ENCODE data around the gene TACO1. TPM values are rescaled to one million over a fixed set of nuclear protein-coding genes. Genes with fewer than 3 reads are reported as not detected.

Gene TACO1
- total RNA-seq, 6 experiments from 2014 or later, result 26.5 to 32.6 (median 30.9) TPM

DNA sequence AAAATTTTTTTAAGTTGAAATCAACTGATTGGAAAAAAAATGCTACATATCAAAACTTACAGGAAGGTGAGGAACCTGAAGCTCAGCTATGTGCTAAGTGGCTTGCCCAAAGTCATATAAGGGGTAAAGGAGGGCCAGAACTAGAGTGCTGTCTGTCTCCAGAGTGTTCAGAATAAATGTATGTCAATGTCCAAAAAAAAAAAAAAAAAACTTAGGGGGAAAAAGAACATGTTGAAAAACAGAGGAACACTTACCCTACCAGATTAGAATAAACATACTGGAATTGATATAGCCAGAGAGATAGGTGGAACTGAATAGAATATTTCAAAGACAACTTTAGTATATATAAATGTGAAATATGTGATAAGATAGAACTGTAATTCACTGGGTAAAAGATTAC lies 38.9 kb upstream of the TACO1 start:
- TF ChIP-seq, protein P1, sequence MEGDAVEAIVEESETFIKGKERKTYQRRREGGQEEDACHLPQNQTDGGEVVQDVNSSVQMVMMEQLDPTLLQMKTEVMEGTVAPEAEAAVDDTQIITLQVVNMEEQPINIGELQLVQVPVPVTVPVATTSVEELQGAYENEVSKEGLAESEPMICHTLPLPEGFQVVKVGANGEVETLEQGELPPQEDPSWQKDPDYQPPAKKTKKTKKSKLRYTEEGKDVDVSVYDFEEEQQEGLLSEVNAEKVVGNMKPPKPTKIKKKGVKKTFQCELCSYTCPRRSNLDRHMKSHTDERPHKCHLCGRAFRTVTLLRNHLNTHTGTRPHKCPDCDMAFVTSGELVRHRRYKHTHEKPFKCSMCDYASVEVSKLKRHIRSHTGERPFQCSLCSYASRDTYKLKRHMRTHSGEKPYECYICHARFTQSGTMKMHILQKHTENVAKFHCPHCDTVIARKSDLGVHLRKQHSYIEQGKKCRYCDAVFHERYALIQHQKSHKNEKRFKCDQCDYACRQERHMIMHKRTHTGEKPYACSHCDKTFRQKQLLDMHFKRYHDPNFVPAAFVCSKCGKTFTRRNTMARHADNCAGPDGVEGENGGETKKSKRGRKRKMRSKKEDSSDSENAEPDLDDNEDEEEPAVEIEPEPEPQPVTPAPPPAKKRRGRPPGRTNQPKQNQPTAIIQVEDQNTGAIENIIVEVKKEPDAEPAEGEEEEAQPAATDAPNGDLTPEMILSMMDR (IDR thresholded peaks at IDR 0.05), result no peak
- Mint-ChIP-seq H3K4me1 (ENCODE audit: low read depth) (peaks cover 6% of the 10 kb centered on the region), H3K4me3 (no peak overlapping the region), H3K27me3 (ENCODE audit: insufficient read depth) (no peaks in the 10 kb centered on the region; the same call in 1 of the 2 replicates), H3K36me3 (ENCODE audit: low read depth) (peaks cover 7% of the 10 kb centered on the region), H3K9me3 (no peaks in the 10 kb centered on the region), H3K27ac (no peak overlapping the region)
- DNase-seq, result no peak

DNA sequence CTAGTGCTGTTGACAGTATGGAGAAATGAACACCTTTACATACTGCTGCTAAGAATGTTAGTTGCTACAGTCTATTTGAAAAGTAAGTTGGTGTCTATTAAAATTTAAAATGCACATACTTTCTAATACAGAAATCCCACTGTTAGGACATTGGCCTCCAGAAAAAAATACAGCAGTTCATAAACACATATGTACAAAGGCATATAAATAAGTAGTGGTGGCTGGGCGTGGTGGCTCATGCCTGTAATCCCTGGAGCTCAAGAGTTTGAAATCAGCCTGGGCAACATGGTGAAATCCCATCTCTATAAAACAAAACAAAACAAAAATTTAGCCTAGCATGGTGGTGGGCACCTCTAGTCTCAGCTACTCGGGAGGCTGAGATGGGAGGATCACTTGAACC lies 37.4 kb upstream of the TACO1 start:
- H3K27ac Mint-ChIP-seq, result no peak overlapping the region
- TF ChIP-seq, protein P1 (IDR thresholded peaks at IDR 0.05), result no peak
- no peaks in the 10 kb centered on the region for H3K9me3 Mint-ChIP-seq
- no peaks in the 10 kb centered on the region; the same call in 1 of the 2 replicates for H3K27me3 Mint-ChIP-seq (ENCODE audit: insufficient read depth)
- H3K36me3 Mint-ChIP-seq (ENCODE audit: low read depth), result no peaks in the 10 kb centered on the region
- peaks cover under 1% of the 10 kb centered on the region; the same call in 1 of the 2 replicates for H3K4me1 Mint-ChIP-seq (ENCODE audit: low read depth)
- H3K4me3 Mint-ChIP-seq, result no peak overlapping the region
- no peak for DNase-seq

DNA sequence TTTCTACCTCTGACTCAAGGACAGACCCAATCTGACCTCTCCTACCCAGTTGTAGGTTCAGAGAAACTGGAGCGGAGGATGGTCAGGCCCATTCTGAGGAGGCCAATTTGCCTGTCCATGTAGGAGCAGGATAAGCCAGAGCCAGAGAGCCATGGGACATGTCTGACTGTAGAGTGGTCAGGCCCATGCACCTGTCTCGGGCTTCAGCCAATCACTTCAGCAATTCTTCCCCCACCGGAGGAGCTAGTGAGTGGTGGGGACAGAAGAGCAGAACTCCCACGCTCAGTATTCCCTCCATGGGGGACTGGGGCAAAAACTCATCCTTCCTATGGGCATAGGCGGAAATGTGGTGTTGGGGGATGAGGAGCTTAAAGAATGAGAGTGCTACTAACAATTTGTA lies 36.1 kb upstream of the TACO1 start:
- H3K4me3 Mint-ChIP-seq, result no peak overlapping the region

DNA sequence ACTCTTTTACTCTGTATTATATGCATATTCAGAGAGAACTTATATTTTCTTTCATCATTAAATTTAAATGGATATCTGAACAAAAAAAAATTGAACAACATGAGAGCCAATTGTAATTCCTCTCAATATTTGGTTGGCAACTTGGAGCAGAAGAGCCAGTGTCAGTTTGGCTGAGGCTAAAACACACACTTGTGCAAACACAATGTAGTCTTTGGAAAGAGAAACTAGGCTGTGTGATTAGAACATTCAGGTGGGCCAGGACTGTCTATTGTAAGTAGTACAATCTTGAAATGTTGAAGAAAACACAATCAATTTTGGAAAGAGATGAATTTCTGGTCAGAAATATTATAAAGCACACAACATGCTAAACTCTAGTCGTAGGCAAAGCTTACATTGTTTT lies 33.5 kb upstream of the TACO1 start:
- TF ChIP-seq, protein P1 (IDR thresholded peaks at IDR 0.05), result no peak
- no peaks in the 10 kb centered on the region for H3K36me3 Mint-ChIP-seq (ENCODE audit: low read depth)
- H3K27ac Mint-ChIP-seq, result no peak overlapping the region
- no peak overlapping the region for H3K4me3 Mint-ChIP-seq
- no peaks in the 10 kb centered on the region for H3K9me3 Mint-ChIP-seq
- DNase-seq, result no peak
- no peaks in the 10 kb centered on the region; the same call in 1 of the 2 replicates for H3K27me3 Mint-ChIP-seq (ENCODE audit: insufficient read depth)
- peaks cover 34% of the 10 kb centered on the region for H3K4me1 Mint-ChIP-seq (ENCODE audit: low read depth)

More for the DNA sequence above, 36.1 kb upstream of the TACO1 start:
- no peaks in the 10 kb centered on the region for H3K36me3 Mint-ChIP-seq (ENCODE audit: low read depth)
- no peaks in the 10 kb centered on the region; the same call in 1 of the 2 replicates for H3K27me3 Mint-ChIP-seq (ENCODE audit: insufficient read depth)
- H3K9me3 Mint-ChIP-seq, result no peaks in the 10 kb centered on the region
- no peak for DNase-seq
- no peak overlapping the region for H3K27ac Mint-ChIP-seq
- peaks cover 8% of the 10 kb centered on the region; the same call in 1 of the 2 replicates for H3K4me1 Mint-ChIP-seq (ENCODE audit: low read depth)
- TF ChIP-seq, protein P1 (IDR thresholded peaks at IDR 0.05), result no peak

DNA sequence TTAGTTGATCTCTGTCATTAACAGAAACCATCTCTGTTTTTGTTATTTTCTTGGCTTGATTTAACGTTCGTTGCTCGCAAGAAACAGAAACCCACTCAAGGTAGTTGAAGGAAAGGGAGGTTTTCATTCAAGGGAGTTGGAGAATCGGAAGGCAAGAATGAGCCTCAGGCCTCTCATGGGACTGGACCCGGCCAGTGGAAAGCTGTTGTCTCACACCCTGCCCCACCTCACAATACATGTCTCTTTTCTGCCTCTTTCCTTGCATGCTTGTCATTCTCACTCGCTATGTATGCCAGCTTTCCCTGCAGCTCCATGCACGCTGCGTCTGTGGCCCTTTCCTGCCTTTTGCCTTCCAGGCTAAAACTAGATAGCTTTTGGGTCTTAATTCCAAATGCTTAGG lies 32.1 kb upstream of the TACO1 start:
- Mint-ChIP-seq H3K27ac (no peak overlapping the region), H3K4me3 (no peak overlapping the region), H3K36me3 (ENCODE audit: low read depth) (no peaks in the 10 kb centered on the region), H3K9me3 (no peaks in the 10 kb centered on the region), H3K4me1 (ENCODE audit: low read depth) (peaks cover 42% of the 10 kb centered on the region), H3K27me3 (ENCODE audit: insufficient read depth) (no peaks in the 10 kb centered on the region; the same call in 1 of the 2 replicates)
- TF ChIP-seq, protein P1 (IDR thresholded peaks at IDR 0.05), result no peak
- DNase-seq, result no peak
